ENCODE results near the gene PIGC. TPM values are rescaled to one million over a fixed set of nuclear protein-coding genes. Genes with fewer than 3 reads are reported as not detected.

PIGC gene
- total RNA-seq, 2 donors from 2014 or later, result 16.5 to 18.4 TPM

DNA sequence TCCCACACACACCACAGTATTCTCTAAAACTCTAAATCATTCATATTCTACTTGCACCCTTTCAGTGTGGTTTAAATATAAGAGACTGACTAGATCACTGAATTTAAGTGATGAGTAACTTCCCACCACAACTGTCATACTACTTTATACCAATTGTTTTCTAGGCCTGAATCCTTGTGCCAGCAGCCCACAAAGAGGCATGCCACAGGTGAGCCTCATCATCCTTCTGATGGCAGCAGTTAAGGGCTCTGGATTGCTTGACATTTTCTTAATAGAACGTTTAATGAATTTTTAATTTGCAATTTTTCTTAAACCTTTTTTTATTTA, 13.8 kb downstream of the PIGC start:
- H3K27me3 ChIP-seq, result no peaks in the 10 kb centered on the region
- 71 to 72% methylated on average over 1 of the region's 1 CpG for WGBS, 2 donors
- H3K4me1 ChIP-seq, result peaks cover 18% of the 10 kb centered on the region
- no peaks in the 10 kb centered on the region for H3K9me3 ChIP-seq
- no peak overlapping the region for H3K4me3 ChIP-seq
- no peak overlapping the region for H3K27ac ChIP-seq
- ATAC-seq (no peak), DNase-seq (no peak)
- TF ChIP-seq POLR2A (IDR thresholded peaks at IDR 0.05), result no peak
- TF ChIP-seq, protein P1, sequence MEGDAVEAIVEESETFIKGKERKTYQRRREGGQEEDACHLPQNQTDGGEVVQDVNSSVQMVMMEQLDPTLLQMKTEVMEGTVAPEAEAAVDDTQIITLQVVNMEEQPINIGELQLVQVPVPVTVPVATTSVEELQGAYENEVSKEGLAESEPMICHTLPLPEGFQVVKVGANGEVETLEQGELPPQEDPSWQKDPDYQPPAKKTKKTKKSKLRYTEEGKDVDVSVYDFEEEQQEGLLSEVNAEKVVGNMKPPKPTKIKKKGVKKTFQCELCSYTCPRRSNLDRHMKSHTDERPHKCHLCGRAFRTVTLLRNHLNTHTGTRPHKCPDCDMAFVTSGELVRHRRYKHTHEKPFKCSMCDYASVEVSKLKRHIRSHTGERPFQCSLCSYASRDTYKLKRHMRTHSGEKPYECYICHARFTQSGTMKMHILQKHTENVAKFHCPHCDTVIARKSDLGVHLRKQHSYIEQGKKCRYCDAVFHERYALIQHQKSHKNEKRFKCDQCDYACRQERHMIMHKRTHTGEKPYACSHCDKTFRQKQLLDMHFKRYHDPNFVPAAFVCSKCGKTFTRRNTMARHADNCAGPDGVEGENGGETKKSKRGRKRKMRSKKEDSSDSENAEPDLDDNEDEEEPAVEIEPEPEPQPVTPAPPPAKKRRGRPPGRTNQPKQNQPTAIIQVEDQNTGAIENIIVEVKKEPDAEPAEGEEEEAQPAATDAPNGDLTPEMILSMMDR (IDR thresholded peaks at IDR 0.05), result no peak
- intact Hi-C loops (cut with DNase I), result no loop called here
- no peaks in the 10 kb centered on the region for H3K36me3 ChIP-seq (replicated peaks in 1 of 2; ENCODE audit: insufficient read depth in 1 of 2, low read depth in 2 of 2)

DNA sequence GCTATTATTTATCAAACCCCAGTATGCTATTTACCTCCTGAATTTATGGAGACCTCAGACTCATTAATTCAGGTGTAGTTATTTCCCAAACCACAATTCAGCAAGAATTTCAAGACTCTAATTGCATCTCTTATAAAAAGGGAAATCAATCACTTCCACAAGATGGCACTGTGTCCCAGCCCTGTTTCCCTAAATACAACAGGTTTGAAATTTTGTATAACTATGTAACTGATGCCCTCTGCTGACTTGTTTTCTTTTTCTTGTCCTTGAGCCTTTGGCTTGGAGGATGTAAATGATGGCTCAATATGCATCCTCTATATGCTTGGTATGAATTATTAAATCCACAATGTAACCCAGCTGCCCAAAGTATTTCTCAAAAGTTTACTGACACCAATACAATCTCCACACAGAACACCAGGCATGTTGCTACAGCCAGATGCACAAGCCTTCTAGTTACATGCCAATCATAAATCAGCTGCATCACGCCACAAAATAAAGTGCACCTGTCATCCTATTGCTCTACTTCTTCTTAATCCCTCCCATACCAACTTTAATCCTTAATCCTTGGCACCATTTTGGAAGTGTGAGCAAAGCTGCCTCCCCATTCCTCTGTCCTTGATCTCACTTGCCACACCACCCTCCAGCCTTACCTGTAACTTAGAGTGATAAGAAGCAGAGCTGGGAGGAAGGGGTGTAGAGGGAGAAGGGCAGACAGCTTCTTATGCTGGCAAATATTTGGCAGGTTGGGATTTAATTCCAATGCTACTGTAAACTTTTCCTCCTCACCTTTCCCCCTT, 14.3 kb downstream of the PIGC start:
- Histone ChIP-seq H3K36me3 (replicated peaks in 1 of 2; ENCODE audit: insufficient read depth in 1 of 2, low read depth in 2 of 2) (no peaks in the 10 kb centered on the region), H3K4me1 (peaks cover 18% of the 10 kb centered on the region), H3K9me3 (no peaks in the 10 kb centered on the region), H3K27me3 (no peaks in the 10 kb centered on the region), H3K27ac (no peak overlapping the region), H3K4me3 (no peak overlapping the region)
- DNase-seq, result peak; percentile 39 to 62 (median 55)
- WGBS, 2 donors, result 41 to 79% methylated on average over 1 of the region's 1 CpG
- TF ChIP-seq, protein P1 (IDR thresholded peaks at IDR 0.05), result peak; percentile 44 to 85 (median 74)
- no peak for TF ChIP-seq POLR2A (IDR thresholded peaks at IDR 0.05)
- intact Hi-C loops (cut with DNase I), result no loop called here
- peak; percentile 37 for ATAC-seq

DNA sequence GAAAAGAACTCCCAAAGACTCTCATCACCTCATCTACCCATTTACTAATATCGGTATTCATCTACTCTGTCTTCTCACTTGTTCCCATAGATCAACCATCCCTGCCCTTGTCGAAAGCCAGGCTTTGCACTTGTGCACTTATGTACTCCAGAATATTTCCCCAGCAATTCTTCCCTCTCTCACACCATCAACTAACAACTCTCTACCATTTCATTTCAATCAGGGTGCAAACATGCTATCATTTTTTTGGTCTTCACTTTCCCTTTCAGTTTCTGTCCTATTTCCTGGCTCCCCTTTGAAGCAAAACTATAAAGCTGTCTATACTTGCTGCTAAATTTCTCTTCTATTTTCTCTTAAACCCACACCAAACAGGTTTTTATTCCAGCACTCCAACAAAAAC, 16.7 kb downstream of the PIGC start:
- 82 to 94% methylated on average over 2 of the region's 2 CpGs for WGBS, 2 donors
- no peak for ATAC-seq
- H3K9me3 ChIP-seq, result no peaks in the 10 kb centered on the region
- intact Hi-C loops (cut with DNase I), result no loop called here
- no peaks in the 10 kb centered on the region for H3K36me3 ChIP-seq (replicated peaks in 1 of 2; ENCODE audit: insufficient read depth in 1 of 2, low read depth in 2 of 2)
- H3K27me3 ChIP-seq, result no peaks in the 10 kb centered on the region
- TF ChIP-seq POLR2A (IDR thresholded peaks at IDR 0.05), result no peak
- TF ChIP-seq, protein P1 (IDR thresholded peaks at IDR 0.05), result no peak
- DNase-seq, result no peak
- no peak overlapping the region for H3K4me3 ChIP-seq
- H3K27ac ChIP-seq, result no peak overlapping the region
- H3K4me1 ChIP-seq, result peaks cover 11% of the 10 kb centered on the region

DNA sequence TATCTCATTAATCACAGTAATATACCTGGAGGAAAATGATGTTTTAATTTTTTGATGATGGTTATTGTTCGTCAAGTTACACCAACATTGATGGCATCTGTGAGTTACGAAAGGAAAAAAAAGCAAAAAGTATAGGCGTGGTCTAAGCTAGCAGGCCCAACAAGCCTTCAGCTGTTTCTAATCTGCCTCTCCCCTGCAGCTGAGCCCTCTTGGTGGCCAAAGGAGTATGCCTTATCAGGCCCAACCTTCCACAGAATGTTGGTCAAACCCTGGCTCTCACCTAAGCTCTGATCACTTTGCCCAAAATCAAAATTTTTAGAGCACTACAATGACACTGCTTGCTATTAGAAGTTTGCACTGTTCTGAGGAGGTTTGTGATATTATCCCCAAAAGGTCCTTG, 18.5 kb downstream of the PIGC start:
- no peak overlapping the region for H3K4me3 ChIP-seq
- no peaks in the 10 kb centered on the region for H3K27me3 ChIP-seq
- DNase-seq (no peak), ATAC-seq (no peak)
- no peak for TF ChIP-seq POLR2A (IDR thresholded peaks at IDR 0.05)
- TF ChIP-seq, protein P1 (IDR thresholded peaks at IDR 0.05), result no peak
- no peak overlapping the region for H3K27ac ChIP-seq
- WGBS, 2 donors, result 88 to 90% methylated on average over 3 of the region's 3 CpGs
- H3K36me3 ChIP-seq (replicated peaks in 1 of 2; ENCODE audit: insufficient read depth in 1 of 2, low read depth in 2 of 2), result no peaks in the 10 kb centered on the region
- H3K4me1 ChIP-seq, result no peaks in the 10 kb centered on the region
- no peaks in the 10 kb centered on the region for H3K9me3 ChIP-seq
- intact Hi-C loops (cut with DNase I), result no loop called here

DNA sequence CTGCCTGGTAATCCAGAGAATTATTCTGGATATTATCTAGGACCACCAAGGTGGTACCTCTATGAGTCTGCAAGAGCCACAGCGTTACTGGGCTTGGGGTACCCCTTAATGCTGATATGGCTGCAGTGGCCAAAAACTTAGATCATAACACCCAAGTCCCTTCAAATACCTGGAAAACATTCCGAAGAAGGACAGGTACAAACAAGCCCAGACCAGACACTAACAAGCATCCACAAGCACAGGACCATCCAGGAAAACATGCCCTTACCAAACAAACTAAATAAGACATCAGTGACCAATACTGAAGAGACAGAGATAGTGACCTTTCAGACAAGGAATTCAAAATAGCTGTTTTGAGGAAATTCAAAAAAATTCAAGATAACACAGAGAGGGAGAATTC, 20.5 kb downstream of the PIGC start:
- no peak overlapping the region for H3K27ac ChIP-seq
- TF ChIP-seq, protein P1 (IDR thresholded peaks at IDR 0.05), result no peak
- no peak for TF ChIP-seq POLR2A (IDR thresholded peaks at IDR 0.05)
- intact Hi-C loops (cut with DNase I), result no loop called here
- H3K36me3 ChIP-seq (replicated peaks in 1 of 2; ENCODE audit: insufficient read depth in 1 of 2, low read depth in 2 of 2), result no peaks in the 10 kb centered on the region
- no peak for DNase-seq
- no peaks in the 10 kb centered on the region for H3K27me3 ChIP-seq
- no peak for ATAC-seq
- H3K4me1 ChIP-seq, result no peaks in the 10 kb centered on the region
- 98% methylated on average over 2 of the region's 2 CpGs for WGBS, 2 donors
- H3K9me3 ChIP-seq, result no peaks in the 10 kb centered on the region
- H3K4me3 ChIP-seq, result no peak overlapping the region

Data from body of pancreas (tissue), 4 donors.